HG02981 (cell line): ENCODE data around the gene MRPL22.
"Not testable (repeated sequence)": the region's sequence is repeated elsewhere in the genome, so short reads cannot be mapped to it uniquely, and the experiment has no call there.

Experiments
- ATAC-seq: cut with Tn5 transposase; IDR thresholded peaks from one replicate; pipeline ENCODE4 v1.9.1; 2021; ENCODE audit warnings: mild to moderate bottlenecking, moderate library complexity; ENCODE audit not compliant: unreplicated experiment

MRPL22 gene

GRCh38 chr5:154939387-154939786 is 1.5 kb upstream of the MRPL22 start:
- ATAC-seq, result not testable (repeated sequence)

DNA sequence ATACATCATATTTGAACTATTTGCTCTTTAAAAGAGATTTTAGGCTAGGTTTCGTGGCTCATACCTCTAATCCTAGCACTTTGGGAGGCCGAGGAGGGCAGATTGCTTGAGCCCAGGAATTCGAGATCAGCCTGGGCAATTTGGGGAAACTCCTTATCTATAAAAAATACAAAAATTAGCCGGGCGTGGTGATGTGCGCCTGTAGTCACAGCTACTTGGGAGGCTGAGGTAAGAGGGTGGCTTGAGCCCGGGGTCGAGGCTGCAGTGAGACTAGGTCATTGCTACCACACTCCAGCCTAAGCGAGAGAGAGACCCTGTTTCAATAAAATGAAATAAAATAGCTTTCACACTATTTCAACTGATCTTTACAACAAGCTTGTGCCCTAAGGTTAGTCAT is 500 bp upstream of the MRPL22 start:
- ATAC-seq, result no peak

DNA sequence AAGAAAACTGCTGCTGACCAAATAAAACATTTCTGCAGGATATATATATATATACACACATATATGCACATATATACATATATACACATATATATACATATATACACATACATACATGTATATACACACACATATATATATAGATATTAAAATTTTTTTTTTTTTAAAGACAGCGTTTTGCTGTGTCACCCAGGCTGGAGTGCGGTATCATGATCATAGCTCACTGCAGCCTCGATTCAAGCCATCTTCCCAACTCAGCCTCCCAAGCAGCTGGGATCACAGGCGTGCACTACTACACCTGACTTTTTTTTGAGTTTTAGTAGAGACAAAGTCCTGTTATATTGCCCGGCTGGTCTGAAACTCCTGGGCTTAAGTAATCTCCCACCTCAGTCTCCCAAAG is 2.7 kb downstream of the MRPL22 start:
- ATAC-seq, result no peak

- ATAC-seq, result no peak
Measured at GRCh38 chr5:154944716-154945115, 3.8 kb downstream of the MRPL22 start.

- no peak for ATAC-seq
Measured at GRCh38 chr5:154945695-154946301, 4.9 kb downstream of the MRPL22 start.

DNA sequence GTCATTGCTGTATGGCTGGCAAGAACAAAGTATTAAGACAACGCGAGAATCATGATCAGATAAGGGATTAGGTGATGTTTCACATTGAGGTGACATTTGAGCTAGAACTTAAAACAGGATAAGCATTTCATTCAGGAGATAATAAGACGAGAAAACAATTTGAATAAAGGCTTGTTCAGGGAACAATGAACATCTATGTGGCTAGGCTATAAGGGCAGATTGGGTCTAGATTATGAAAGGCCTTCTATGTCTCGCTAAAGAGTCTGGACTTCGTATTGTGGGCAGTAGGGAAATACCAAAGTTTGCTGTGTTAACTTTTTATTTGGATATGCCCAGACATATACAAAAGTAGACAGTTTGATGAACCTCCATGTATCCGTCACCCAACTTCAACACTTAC is 6.9 kb downstream of the MRPL22 start:
- no peak for ATAC-seq

DNA sequence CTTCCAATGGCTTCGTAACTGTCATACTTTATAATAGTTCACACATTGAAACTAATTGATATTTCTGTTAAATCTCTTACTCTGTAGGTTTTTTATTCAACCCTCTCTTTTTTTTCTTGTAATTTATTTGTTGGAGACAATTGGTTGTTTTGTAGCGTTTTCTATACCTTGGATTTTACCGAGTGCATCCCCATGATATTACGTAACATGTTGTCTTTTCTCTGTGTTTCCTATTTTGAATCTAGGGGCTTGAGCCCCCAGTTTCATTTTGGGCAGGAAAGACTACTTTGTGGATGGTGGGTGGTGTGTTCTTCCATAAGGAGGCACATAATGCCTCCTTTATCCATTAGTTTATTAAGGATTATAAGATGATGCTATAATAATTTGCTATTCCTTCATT is 7.4 kb downstream of the MRPL22 start:
- ATAC-seq, result no peak

DNA sequence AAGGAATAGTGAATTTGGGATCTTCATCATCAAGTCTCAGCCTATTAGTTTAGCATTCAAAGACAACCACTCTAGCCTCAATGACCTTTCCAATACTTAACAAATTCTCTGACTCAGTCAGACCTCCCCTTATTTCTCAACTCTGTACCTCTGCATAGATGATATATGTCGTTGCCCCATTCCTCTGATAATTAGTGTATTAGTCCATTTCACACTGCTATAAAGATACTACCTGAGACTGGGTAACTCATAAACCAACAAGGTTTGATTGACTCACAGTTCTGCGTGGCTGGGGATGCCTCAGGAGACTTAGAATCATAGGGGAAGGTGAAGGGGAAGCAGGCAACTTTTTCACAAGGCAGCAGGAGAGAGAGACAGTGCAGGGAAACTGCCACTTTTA is 8.9 kb downstream of the MRPL22 start:
- no peak for ATAC-seq

DNA sequence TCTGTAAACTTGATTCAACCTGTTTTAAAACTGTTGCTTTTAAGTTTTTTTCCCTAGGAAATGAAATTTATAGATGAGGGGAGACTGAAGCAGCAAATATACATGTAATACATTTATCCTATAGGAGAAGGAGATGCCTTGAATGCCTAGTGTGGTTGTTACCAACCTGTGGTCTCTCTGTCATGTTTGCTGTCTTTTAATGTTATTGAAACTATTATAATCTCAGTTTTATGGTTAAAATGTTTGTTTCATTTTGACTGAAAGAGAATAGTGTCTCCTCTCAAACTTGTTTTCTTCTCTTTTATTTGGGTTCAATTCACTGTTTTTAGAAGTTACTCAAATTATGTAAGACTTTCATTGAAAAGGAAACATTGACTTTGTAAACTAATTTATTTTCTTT is 15.8 kb downstream of the MRPL22 start:
- no peak for ATAC-seq

GRCh38 chr5:154962494-154962893 is 21.6 kb downstream of the MRPL22 start:
- ATAC-seq, result peak; percentile 99

GRCh38 chr5:154966081-154966841 is 25.4 kb downstream of the MRPL22 start:
- no peak for ATAC-seq

DNA sequence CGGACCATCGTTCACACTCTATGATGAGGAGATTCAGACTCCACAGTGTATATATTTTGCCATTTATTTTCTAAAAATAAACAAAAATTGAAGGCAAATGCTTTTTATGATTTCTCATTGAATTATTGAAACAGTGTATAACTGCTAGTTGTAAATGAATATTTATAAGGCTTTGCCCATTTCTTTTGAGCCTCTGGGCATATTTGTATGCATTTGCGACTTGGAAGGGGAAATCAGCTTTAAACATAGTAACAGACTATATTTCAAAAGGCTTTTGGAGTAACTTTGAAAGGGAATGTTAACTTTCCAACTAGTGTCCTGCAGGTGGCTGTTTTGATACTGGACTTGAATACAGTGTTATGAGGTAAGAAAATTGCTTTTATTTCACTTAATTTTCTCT is 26.0 kb downstream of the MRPL22 start:
- no peak for ATAC-seq

- ATAC-seq, result no peak
Measured at GRCh38 chr5:154967421-154968024, 26.6 kb downstream of the MRPL22 start.

- no peak for ATAC-seq
Measured at GRCh38 chr5:154968953-154969352, 28.1 kb downstream of the MRPL22 start.

DNA sequence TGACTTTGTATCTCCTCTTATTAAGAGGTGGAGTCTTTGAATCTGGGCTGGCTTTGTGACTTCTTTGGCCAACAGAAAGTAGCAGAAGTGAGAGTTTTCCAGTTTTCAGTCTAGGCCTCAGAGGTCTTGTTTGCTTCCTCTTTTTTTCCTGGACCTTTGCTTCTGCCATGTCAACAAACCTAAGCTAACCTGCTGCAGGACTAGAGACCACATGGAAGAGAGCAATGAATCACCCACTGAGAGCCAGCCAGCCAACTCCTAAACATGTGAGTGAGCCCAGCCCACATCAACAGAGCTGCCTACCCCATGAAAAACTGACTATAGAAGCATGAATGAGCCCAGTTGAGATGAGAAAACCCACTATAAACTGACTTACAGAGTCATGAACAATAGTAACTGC is 29.9 kb downstream of the MRPL22 start:
- ATAC-seq, result no peak

DNA sequence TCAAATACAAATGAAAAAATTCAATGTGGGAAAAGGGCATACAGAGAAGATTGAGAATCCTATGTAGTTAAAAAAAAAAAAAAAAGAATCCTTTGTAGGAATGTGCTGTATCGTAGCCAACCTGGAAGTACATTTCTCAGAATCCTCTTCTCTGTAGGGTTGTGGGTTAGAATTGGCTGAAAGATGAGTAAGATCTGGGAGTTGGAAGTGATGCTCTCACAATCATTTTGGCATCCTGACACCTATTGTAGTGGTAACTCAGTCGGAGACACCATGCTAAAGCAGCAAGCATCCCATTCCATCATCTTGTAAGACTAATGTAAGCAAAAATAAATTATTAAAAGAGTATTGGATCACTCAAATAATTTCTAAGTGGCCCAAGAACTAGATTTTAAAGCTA is 30.6 kb downstream of the MRPL22 start:
- no peak for ATAC-seq

GRCh38 chr5:154972476-154973080 is 31.7 kb downstream of the MRPL22 start:
- ATAC-seq, result no peak

- not testable (repeated sequence) for ATAC-seq
Measured at GRCh38 chr5:154976082-154976481, 35.2 kb downstream of the MRPL22 start.

- no peak for ATAC-seq
Measured at GRCh38 chr5:154977409-154977808, 36.5 kb downstream of the MRPL22 start.

DNA sequence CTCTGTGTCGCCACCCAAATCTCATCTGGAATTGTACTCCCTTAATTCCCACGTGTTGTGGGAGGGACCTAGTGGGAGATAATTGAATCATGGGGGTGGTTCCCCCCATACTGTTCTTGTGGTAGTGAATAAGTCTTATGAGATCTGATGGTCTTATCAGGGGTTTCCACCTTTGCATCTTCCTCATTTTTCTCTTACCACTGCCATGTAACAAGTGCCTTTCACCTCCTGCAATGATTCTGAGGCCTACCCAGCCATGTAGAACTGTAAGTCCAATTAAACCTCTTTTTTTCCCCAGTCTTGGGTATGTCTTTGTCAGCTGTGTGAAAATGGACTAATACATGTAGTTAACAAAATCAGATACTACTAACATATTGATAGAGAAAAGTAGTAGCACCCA is 37.4 kb downstream of the MRPL22 start:
- ATAC-seq, result not testable (repeated sequence)

- ATAC-seq, result no peak
Measured at GRCh38 chr5:154984946-154985516, 44.2 kb downstream of the MRPL22 start.

DNA sequence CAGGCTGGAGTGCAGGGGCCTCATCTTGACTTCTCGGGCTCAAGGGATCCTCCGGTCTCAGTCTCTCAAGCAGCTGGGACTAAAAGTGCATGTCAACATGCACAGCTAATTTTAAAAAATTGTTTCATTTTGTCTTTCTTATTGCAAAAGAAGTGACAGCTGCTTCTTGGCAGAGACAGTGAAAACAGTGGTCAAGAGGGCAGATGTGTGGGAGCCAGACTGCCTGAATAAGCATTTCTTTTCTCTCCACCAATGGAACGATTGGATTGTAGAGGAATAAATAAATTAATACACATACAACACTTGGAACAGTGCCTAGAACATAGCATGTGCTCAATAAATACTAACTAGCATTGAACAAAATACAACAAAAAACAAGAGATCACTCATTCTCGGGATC is 45.3 kb downstream of the MRPL22 start:
- no peak for ATAC-seq
